GM12801 (cell line): ENCODE data around the gene FGF21.

ENCODE experiments used
- CTCF ChIP-seq: IDR thresholded peaks from one replicate; pipeline ENCODE4 v1.5.1; 2011; ENCODE audit warnings: control low read depth; ENCODE audit not compliant: insufficient read length; ENCODE audit errors: extremely low read depth

FGF21 gene

GRCh38 chr19:48806518-48806817 is 51.1 kb downstream of the FGF21 start:
- TF ChIP-seq CTCF: no peak

GRCh38 chr19:48806818-48807589 is 51.7 kb downstream of the FGF21 start:
- TF ChIP-seq CTCF: no peak

GRCh38 chr19:48807590-48808308 is 52.4 kb downstream of the FGF21 start:
- no peak for TF ChIP-seq CTCF
